ENCODE results near the gene HNRNPM.
"Not testable (repeated sequence)": the region's sequence is repeated elsewhere in the genome, so short reads cannot be mapped to it uniquely, and the experiment has no call there.

The HNRNPM gene

DNA sequence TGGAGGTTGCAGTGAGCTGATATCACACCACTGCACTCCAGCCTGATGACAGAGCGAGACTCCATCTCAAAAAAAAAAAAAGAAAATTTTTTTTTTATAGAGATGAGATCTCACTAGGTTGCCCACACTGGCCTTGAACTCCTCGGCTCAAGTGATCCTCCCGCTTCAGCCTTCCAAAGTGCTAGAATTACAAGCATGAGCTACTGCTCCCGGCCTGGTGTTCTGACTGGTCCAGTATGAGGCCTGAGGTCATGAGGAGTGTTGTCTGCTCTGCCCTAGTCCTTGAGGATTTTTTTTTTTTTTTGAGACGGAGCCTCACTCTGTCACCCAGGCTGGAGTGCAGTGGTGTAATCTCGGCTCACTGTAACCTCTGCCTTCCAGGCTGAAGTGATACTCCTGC lies 19.4 kb upstream of the HNRNPM start:
- DNase-seq = not testable (repeated sequence)

DNA sequence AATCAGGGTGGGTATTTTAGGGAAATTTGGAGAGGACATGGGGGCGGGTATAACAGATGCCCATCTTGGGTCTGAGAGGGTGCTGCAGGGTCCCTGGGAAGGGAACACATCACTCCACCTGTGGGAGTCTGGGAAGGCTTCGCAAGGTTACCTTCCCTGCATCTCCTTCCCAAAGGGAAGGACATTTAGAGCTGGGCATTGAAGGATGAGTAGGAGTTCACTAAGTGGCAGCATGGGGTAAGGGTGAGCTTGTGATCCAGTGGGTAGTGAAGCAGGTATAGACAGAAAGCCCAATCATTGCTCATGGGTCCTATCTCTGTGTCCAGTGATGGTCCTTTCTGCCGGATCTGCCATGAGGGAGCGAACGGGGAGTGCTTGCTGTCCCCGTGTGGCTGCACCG lies 18.5 kb upstream of the HNRNPM start:
- no peak for DNase-seq

DNA sequence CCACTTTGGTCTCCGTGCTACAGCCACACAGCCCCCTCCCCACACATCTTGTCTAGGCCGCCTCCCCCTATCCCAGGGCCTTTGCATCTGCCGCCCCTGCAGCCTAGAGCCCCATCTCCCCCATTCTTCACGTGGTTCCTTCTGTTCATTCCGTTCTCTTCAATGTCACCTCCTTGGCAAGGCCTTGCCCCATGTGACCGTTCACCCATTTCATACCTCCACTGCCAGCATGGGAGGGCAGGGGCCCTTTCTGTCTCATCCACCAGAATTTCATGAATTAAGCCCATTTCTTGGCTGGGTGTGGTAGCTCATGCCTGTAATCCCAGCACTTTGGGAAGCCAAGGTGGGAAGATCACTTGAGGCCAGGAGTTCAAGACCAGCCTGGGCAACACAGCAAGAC lies 15.7 kb upstream of the HNRNPM start:
- no peak for DNase-seq

DNA sequence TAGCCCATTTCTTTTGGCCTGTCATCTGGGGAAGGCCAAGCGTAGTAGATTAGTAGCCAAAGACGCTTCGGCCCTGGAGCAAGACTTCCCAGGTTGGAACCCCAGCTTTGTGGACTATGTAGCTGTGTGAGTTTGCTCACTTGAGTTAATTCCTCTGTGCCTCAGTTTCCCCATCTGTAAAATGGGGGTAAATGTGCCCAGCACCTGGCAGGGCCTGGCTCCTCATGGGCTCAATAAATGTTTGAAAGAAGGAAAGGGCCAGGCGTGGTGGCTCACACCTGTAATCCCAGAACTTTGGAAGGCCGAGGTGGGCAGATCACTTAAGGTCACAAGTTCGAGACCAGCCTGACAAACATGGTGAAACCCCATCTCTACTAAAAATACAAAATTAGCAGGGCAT lies 14.9 kb upstream of the HNRNPM start:
- DNase-seq = no peak

DNA sequence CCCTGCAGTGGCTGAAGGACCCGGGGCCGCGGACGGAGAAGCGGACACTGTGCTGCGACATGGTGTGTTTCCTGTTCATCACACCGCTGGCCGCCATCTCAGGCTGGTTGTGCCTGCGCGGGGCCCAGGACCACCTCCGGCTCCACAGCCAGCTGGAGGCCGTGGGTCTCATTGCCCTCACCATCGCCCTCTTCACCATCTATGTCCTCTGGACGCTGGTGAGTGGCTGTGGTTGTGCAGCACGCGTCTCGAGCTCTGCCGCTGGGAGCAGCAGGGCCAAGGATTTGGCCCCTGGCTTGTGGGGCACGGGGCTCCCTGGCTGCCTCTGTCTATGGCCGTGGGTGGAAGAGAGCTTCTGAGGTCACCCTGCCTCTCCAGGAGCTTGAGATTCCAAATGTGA lies 14.1 kb upstream of the HNRNPM start:
- DNase-seq = no peak

DNA sequence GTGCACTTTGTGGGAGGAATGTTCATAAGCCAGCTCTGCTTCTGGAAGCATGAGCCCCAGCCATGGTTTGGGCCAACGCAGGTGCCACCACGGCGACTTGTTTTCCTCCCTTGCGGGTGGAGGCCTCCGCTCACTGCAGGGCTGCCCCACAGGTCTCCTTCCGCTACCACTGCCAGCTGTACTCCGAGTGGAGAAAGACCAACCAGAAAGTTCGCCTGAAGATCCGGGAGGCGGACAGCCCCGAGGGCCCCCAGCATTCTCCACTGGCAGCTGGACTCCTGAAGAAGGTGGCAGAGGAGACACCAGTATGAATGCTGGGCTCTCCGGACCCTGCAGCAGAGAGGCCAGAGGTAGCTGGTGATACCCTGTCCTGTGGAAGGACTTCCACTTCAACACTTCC lies 6.5 kb upstream of the HNRNPM start:
- DNase-seq = no peak

DNA sequence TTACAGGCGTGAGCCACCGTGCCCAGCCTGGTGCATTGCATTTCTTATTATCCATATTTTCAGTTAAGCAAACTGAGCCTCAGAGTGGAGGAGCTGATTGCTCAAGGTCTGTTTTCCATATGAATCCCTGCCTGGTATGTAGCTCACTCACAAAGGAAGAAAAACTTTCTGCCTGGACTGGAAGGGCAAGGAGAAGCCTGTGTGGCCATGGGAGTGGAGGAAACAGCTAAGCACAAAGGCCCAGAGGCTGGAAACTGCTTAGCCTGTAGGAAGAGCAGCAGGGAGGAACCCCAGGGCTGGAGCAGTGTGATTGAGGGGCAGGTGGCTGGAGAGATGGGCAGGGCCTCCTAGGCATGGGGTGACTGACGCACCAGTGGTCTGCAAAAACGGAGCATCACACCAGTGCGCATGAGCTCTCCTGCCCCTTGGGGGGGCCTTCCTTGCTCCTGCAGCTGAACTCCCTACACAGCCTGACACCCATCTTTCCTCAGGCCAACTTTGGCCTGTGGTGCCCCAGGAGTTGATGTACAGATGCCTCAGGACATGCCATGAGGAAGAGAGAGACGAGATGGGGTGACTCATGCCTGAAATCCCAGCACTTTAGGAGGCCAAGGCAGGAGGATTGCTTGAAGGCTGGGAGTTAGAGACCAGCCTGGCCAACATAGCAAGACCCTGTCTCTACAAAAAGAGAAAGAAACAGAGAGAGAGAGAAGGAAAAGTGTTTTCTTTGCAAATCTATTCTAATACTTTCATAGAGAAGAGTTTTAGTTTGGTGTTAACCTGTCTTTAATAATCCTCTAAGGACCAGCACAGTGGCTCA lies 2.8 kb upstream of the HNRNPM start:
- no peak for DNase-seq

DNA sequence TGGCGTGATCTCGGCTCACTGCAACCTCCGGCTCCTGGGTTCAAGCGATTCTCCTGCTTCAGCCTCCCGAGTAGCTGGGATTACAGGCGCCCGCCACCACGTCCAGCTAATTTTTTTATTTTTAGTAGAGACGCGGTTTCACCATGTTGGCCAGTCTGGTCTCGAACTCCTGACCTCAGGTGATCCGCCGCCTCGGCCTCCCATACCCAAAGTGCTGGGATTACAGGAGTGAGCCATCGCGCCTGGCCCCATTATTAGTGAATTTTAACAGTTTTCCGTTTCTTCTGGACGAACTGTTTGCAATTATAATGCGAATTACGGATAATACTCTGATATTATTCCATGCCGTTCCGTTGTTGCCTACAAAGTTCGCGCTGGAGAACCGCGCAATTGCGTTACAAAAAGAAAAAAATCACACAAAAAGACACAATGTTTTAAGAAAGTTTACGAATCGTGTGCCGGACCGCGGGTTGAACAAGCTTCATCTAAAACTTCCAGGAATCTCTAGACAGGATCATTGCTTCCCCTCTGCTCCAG lies 567 bp upstream of the HNRNPM start:
- DNase-seq = not testable (repeated sequence)

DNA sequence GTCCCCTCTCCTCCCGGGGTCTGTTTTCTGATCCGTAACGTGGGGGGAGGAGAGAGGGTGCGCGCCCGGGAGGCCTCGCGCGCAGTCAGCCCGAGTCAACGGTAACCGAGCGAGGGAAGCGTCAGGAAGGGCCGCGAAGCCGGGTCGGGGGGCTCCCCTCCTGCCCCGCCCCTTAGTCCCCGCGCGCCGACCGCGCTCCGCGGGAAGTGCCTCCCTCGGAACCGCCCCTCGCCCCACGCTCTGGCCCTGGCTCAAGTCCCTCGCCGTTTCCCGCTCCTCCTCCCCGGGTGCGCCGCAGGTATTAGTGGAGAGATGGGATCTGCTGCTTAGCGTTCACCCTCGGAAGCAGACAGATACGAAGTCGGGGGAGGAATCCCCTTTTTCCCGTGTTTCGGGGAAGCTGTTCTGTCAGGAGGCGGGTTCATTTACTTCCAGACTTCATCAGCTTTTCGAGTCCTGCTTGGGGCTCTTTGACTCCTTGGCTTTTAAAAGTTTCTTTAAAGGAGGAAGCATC lies 770 bp downstream of the HNRNPM start:
- DNase-seq = peak; percentile 17

DNA sequence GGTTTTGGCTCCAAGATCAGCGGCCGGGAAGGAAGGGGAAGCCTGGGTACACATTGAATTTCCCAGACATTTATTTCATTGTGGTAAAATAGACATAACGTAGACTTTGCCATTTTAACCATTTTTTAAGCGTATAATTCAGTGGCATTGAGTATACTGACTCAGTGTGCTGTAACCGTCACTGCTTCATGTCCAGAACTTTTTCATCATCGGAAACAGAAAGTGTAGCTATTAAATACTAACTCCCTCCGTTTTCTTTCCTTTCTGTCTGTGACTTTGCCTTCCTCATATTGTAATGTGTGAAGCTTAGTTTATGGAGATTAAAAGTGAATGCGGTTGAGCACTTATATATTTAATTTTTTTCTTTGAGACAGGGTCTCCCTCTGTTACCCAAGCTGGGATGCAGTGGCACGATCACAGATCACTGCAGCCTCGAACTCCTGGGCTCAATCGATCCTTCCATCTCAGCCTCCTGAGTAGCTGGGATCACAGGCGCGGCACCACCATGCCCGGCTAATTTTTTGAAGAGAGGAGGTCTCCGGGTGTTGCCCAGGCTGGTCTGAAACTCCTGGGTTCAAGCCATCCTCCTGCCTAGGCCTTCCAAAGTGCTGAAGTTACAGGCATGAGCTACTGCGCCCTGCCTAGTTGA lies 1.4 kb downstream of the HNRNPM start:
- DNase-seq = no peak

DNA sequence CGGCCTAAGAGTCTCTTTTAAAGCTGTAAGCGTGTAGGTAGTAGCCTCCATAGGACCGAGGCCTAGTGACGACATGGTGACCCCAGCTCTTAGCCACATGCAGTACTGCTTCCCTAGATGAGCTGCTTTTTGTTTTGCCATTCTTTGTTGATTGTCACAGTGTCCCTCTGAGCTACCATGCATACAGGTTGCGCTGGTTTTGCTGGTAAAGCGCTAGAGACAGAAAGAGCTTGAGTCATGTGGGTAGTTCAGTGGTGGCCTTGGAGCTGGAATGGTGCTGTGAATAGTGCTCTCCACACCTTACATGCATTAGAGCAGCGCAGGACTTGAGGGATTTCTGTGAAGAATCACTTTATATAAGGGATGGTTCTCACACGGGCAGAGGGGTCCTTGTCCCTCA lies 5.1 kb downstream of the HNRNPM start:
- DNase-seq = no peak

DNA sequence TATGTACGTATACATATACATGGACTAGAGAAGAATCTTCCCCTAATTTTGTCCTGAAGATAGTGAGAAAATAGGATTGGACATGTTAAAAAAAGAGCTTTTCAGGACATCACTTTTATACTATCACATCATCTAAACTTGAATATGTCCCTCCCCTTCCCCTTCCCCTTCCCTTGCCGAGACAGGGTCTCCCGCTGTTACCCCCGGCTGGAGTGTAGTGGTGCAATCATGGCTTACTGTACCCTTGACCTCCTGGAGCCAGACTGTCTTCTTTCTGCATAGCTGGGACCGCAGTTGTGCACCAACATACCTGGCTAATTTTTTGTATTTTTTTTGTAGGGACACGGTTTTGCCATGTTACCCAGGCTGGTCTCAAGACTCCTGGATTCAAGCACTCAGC lies 6.6 kb downstream of the HNRNPM start:
- DNase-seq = no peak

DNA sequence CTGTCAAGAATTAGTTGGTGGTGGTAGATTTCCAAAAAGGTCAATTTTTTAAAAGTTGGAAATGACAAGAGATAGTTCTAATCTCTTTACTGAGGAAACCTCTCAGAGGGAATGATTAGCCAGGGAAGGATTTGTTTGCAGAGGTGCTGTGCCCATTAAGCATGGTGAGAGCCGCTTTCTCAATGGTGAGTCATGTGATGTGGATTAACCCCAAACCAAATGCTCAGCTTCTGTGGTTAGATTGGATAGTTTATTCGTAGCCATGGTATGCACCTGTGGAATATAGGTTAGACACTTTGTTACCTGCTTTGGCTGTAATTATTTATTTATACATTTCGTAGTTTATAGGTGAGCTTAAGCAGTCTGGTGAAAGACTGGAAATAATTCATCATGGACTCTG lies 7.1 kb downstream of the HNRNPM start:
- peak; percentile 41 for DNase-seq

DNA sequence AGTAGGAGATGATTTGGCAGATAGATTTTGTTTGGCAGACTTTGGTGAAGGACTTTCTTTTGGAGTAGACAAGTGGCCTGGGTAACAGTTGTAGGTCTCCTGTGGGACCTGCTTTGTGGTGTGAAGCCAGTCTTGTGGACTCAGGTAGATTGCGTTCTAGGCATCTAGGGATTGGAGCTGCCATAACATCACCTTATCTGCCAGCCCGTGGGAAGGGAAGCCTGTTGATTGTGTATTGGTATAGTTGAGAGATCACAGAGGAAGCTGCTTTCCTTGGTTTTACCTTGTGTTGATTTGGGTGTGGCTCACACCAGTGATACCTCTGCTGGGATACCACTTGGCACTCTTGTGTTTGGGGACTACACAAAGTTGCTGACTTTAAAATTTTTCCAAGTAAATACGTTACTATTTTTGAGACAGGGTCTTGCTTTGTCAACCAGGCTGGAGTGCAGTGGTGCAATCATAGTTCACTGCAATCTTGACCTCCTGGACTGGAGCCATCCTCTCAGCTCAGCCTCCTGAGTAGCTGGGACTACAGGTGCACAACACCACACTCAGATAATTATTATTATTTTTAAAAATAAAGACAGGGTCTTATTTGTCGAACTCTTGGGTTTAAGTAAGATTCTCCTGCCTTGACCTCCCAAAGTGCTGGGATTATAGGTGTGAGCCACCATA lies 7.8 kb downstream of the HNRNPM start:
- DNase-seq = no peak

DNA sequence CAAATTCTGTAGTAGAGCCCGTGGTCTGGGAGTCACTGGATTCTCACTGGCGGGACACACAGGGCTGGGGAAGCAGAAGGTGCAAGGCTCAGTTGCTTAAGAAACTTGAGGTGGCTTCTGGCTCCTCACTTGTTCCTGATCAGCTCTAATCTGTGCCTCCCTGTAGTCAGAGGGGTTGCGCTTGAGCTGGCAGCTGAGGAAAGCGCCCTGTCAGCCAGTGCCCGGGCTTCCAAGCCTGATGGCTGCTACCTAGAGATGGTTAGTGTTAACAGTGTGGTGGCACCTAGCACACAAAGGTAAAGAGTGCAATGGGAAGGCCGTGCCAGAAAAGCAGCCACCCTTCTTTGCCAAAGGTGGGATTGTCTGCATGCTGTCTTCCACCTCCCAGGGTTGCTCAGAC lies 8.8 kb downstream of the HNRNPM start:
- no peak for DNase-seq

DNA sequence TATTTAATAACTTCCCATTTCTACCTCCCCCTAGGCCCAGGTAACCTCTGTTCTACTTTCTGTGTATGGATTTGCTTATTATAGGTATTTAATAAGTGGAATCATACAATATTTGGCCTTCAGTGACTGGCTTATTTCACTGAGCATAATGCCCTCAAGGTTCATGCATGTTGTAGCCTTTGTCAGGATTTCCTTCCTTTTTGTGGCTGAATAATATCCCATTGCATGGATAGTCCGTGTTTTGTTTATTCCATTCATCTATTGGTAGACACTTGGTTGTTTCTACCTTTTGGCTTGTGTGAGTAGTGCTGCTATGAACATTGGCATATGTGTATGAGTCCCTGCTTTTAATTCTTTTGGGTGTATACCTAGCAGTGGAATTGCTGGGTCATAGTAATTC lies 9.4 kb downstream of the HNRNPM start:
- DNase-seq = no peak

DNA sequence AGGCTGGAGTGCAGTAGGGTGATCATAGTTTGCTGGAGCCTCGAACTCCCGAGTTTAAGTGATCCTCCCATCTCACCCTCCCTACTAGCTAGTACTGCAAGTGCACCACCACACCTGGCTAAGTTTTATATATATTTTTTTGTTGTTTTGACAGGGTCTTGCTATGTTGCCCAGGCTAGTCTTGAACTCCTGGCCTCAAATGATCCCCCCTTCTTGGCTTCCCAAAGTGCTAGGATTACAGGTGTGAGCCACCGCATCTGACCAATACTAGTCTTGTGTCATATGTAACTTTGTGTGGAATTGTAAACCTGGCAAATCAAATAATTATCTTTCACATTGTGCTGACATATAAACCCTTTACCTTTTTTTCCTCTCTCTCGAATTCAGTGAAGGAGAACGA lies 10.2 kb downstream of the HNRNPM start:
- no peak for DNase-seq

DNA sequence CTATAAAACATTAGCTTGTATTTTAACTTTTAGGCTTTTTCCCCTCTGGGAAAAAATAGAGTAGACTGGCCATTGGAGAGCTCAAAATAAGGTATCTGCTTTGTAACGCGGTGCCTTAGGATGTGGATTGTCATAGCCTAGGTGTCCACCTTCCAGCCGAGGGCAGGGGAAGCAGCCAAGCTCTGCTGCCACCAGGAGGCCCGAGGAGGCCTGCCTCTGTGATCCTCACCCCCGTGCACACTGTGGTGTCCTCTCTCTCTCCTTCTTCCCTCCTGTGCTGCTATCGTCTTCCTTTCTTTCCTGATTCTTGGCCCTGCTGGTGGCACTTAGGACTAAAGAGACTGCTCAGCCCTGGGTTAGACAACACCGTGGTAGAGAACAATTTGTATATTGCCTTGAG lies 11.3 kb downstream of the HNRNPM start:
- DNase-seq = no peak

DNA sequence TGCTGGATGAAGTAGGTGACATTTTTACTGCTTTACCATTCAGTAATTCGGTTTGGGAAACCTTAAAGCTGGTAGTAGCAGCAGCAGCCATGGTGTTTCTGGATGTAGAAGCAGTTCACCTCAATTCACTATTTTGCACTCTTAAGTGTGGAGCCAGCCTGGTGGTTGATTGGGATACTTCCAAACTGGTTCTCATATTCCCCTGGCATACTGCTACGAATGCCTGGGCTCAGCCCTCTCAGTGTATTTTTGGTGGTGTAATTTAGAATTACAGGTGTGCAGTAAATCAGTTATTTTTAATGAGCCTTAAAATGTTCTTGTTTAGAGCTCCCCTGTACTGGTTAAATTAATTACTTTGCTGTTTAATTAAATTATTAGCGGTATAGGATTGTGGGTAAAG lies 12.4 kb downstream of the HNRNPM start:
- no peak for DNase-seq

DNA sequence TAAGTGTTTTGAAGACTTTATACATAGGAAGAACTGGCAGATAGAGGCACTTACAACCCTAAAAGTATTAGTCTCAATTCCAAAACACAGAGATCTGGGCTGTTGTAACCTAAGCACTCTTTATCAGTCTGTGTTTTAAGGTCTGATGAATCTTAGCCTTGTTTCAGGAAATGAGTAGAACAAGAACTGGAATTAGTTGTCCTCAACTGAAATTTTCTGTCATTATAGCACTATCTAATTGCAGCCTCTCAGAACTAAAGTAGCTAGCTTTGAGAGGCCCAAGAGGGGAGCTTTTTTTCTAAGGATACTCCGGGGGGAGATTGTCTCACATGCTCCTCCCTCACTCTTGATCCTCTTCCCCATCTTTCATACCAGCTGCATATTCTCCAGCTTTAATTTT lies 13.1 kb downstream of the HNRNPM start:
- DNase-seq = no peak

DNA sequence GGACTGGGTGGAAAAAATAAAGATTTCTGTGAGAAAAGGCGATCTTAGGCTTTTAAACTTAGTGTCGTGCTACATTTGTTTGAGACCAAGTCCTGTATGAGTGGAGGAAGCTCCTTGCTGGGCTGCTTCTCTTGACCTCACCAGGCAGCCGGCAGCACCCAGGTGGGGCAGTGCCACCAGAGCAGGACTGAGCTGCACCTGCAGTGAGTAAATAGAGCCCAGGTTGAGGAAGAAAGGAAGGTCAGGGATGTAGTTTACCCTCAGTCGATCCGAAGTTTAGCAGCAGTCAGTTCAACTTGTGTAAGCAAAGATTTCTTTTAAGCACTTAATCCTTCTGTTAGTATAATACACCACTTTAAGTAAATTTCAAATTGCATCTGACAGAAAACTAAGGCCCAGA lies 13.6 kb downstream of the HNRNPM start:
- DNase-seq = no peak

DNA sequence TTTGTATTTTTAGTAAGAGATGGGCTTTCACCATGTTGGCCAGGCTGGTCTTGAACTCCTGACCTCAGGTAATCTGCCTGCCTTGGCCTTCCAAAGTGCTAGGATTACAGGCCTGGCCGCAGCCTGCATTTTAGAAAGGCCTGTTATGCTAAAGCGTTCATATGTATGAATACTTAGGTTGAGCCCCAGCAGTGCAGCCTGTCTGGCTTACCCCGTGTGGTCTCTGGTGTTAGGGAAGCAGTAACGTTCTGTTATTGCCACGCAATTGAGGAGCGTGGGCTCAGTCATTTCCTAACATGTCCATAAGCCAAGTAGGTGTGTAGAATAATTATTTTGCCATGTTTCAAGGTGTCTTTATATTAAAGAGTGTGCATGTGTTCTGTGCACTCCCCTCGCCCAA lies 14.3 kb downstream of the HNRNPM start:
- DNase-seq = no peak

DNA sequence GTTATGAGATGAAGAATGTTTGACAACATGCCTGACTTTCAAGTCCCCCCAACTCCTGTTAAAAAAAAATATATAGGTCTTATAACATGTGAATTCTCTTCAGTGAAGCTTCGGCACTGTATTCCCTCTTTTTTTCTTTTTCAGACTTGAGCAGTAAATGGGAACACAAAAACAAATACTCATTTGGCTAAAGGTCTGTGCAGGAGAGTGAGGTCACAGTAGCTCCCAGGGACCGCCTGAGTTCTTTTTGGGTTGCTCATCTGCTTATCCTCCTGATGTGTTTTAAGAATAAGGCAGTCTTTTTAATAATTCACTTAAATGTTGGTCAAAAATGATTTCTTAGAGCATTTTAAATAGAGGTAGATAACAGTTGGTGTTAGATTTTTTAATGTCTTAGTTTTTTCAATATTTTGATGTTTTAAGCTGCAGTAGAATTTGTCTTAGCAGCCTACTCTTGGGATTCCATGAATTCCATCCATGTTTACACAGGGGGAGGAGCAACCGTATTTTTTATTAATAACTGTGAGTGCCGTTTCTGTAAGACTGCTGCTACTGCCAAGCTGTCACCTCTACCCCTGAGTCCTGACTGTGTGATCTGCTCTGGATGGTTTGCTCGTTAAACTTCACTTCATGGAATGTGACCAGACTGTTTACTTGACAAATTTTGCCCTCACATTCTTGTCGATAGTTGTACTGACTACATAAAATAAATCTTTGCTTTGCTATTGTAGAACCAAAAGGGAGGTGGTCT lies 14.9 kb downstream of the HNRNPM start:
- peak; percentile 76 for DNase-seq
